HG03103 (cell line): ENCODE results near the gene THRB.
A peak's percentile ranks its signal among the peaks of the same experiment; 100 is the strongest.

ENCODE experiments used
- ATAC-seq: cut with Tn5 transposase; IDR thresholded peaks from one replicate; pipeline ENCODE4 v1.9.1; 2021; ENCODE audit warnings: low read depth; ENCODE audit not compliant: unreplicated experiment

The THRB gene

GRCh38 chr3:24197809-24198208 lies 296.8 kb downstream of the THRB start:
- no peak for ATAC-seq

- no peak for ATAC-seq
Measured at GRCh38 chr3:24196526-24196925, 298.1 kb downstream of the THRB start.

DNA sequence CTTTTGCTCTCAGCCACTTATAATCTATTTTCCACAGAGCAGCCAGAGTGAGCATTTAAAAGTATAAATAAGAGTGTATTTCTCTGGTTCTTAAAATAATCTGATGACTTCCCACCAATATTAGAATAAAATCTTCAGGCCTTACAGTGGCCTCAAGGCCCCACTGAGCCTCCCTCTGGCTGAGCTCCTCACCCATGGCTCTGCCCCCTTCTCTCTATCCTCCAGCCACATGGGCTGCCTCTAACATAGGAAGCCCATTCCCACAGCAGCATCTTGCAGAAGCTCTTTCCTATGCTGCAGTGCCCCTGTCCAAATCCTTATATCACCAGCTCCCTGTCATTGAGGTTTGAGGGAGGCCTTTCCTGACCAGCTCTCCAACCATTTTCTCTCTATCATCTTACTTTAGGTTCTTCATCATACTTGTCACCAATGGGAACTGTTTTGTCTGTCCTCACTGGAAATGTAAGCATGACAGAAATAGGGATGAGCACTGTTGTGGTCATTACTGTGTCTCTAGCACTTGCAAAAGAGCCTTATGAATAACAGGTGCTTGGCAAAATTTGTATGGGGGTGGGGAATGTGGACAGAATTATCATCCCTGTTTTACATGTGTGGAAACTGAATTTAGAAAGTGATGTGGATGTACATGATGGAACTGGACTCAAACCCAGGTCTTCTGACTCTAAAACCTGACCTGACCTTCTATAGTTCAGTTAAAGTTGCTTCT lies 299.0 kb downstream of the THRB start:
- ATAC-seq: no peak

DNA sequence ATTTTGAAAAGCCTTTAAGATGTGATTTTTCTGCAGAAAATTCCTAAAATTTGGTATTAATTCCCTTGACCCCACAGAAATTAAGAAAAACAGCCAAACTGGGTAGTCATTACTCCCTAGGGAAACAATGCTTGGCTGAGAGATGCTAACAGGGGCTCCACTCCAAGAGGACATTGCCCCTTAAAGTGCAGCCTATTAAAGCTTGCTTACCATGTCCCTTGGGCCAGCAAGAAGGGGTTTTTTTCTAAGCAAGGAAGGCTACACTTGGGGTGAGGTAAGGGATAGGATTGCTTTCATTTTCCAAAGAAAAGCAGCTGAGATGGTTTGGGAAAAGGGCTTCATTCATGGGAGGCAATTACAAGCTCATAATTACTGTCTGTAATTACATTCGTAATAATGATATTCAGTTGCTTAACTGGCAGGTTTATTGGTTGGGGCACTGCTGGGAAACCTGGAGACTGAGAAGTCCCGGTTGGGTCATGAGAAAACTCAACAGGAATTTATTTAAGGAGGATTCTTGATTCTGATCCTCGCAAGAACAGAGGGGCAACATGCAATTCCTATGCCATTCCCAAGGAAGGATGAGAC lies 302.1 kb downstream of the THRB start:
- no peak for ATAC-seq

- no peak for ATAC-seq
Measured at GRCh38 chr3:24191801-24192403, 302.7 kb downstream of the THRB start.

- no peak for ATAC-seq
Measured at GRCh38 chr3:24190256-24190655, 304.4 kb downstream of the THRB start.

DNA sequence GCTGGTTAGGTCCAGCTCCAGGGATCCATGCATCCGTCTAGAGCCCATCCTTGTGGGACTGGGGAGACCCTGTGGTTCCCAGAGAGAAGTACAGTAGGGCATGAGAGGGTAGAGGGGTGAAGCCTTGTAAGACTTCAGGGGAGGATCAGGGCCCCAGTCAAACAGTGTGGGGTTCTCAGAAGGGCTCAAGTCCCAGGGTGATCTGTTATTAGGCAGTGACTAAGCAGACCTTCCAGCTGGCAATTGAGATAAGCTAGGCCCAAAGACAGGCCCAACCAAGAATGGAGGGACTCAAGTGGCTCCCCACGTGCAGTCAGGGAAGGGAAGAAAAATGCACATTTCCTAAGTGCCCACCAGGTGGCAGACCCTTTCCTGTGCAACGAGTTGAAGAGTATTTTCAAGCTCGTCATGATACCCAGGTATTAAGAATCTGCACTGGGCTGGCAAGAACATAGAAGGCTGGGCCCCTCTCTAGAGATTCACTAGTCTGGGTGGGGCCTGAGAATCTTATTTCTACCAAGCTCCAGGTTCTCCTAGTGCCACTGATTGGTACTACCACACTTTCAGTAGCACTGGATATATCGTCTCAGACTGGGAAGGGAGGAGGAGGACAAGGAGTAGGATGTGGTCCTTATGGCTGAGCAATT lies 308.8 kb downstream of the THRB start:
- ATAC-seq: peak; percentile 90

GRCh38 chr3:24184528-24185176 lies 310.0 kb downstream of the THRB start:
- no peak for ATAC-seq

- no peak for ATAC-seq
Measured at GRCh38 chr3:24182756-24183155, 311.9 kb downstream of the THRB start.

DNA sequence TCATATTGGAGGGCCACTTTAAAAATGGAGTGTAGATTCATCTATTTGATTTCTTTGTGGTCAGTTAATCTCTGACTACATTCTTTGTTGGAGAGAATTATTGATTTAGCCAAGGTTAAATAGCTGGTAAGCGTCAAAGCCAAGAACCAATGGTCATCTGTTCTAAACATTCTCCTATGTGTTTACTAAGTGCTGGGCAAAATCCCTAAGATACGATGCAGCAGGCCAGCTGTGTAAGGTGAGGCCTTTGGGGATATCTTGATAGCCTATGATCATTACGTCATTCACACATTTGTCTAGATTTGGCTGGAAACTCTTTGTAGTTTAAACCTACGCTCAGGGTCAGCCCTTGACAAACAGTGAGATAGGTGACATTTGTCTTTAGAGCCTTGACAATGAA lies 313.4 kb downstream of the THRB start:
- ATAC-seq: no peak

GRCh38 chr3:24180616-24181015 lies 314.0 kb downstream of the THRB start:
- no peak for ATAC-seq

DNA sequence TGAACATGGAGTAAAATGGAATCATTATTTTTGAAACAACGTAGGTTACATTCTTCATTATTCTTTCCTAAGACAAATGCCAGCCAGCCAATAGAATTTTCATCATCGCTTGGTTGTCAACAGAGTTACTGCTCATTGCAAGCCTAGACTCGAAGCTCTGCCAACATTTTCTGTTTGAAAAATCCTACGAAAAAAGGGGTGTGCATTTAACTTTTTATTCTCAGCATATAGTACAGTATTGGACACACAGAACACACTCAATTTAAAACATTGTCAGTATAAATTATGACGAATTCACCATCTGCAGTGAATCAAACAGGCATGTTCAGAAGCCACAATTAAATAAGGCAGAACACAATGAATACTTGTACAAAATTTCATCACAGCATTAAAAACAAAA lies 317.4 kb downstream of the THRB start:
- no peak for ATAC-seq

DNA sequence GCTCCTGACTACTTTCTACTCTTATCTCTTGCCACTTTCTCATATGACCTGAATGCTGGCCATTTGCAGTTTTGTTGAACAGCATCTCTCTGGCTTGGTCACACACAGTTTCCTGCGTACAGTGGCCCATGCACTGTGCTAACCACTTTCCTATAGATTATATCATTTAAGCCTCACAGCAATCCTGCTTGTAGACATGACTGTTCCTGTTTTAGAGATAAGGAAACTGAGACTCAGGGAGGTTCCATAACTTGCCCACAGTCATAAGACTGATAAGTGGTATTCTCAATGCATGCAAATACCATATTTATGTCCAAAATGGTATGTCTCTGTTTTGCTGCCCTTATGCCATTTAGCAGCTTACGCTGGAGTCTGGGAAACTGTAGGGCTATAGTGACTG lies 320.0 kb downstream of the THRB start:
- no peak for ATAC-seq

- no peak for ATAC-seq
Measured at GRCh38 chr3:24168977-24169376, 325.7 kb downstream of the THRB start.

- ATAC-seq: no peak
Measured at GRCh38 chr3:24167429-24167828, 327.2 kb downstream of the THRB start.

- no peak for ATAC-seq
Measured at GRCh38 chr3:24166515-24166914, 328.1 kb downstream of the THRB start.

DNA sequence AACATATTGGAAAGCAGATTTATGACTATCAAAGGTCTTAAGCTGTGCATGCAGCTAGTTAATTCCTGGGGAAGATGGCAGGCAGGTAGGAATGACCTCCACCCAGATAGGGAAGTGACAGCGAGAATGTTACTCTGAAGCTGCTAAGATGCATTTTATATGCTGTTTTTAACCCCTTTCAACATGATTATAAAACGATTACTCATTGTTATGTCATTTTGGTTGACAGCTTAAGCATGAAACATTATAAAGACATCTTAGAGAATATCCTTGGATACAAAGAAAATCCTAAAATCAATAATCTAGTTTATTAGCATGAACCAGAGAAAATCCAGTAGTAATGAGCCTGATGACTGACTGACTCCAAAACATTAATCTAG lies 329.1 kb downstream of the THRB start:
- no peak for ATAC-seq

DNA sequence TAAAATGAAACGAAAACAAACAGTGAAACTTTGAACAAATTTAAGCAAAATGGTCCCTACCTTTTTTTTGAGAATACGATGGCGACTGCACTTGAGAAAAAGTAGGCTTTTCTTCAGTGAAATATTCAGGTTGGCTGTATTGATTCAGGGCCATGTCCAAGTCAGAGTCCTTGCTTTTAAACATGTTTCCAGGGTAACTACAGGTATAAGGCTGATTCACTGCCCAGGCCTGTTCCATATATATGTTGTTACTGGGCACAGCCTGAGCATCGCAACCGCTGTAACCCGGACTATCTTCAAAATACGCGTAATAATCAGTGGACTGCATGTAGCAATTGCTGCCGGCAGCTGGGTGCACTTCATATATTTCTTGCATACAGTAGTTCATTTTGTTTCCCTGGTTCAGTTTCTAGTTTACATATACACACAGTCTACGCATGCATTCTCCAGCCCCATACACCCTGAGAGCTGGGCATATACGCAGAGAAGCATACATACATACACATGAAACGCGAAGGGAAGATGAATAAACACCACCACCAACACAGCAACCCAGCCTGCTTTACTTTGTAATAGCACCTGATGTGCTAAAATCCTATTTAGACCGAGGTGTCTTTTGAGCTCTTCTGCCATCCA lies 329.6 kb downstream of the THRB start:
- no peak for ATAC-seq

DNA sequence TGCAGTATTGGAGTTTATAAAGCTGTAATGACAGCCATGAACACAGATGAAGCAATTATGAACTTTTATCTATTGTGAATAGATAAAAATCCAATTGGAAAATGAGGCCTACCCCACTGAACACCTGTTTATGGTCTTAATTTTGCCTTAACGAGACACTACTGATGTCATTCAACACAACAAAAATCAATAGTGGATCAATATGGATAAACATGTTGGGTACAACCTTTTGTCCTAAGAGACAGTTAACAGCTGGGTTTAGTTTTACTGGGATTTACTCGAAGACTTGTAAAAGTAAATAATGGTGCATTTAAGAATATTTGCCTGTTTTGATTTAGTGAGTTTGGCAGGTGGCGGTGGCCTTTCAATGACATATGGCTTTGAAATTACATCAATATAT lies 331.7 kb downstream of the THRB start:
- ATAC-seq: no peak

GRCh38 chr3:24161841-24162240 lies 332.8 kb downstream of the THRB start:
- no peak for ATAC-seq
